Activated CD4-positive, alpha-beta T cell treated with anti-CD3 and anti-CD28 coated beads for 48 hours (primary cell): Measurements from ENCODE around the gene LTK.

Experiments used
- DNase-seq: peaks from one replicate; pipeline ENCODE4 v3.0.0-alpha.2; 2020

Gene LTK

GRCh38 chr15:41523097-41523496, 9.5 kb upstream of the LTK start:
- no peak for DNase-seq

DNA sequence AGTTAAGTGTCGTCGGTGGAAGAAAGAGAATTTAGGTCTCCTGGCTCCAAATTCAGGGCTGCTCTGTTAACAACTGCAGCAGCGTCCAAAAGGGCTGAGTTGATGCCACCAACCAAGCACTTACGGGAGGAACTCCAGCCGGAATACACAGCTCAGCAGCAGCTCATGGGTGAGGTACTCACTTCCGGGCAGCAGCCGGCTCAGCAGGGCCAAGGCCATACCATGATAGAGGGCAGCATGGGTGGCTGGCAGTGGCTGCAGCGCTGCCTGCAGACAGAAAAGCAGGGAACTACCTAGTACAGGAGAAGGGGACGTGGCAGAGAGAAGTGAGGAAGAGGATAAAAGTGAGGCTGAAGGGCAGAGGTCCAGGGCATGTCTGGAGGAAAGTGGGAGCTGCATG, 8.0 kb upstream of the LTK start:
- no peak for DNase-seq

DNA sequence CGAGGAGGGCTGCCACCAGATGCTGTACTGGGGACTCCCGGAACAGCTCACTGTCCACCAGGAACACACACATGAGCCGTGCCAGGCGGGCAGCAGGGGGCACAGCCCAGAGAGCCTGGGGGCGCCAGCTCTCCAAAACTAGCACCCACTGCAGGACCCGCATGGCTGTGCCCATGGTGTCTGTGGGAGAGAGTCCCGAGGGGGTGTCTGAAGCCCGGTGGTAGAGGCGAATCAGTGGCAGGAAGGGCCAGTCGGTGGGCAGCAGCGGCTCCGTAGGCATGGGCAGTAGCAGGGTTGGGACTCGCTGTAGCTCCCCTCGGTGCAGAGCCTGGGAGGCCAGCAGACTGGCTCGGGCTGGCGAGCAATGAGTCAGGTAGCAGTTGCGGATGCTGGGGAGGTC, 7.0 kb upstream of the LTK start:
- no peak for DNase-seq

DNA sequence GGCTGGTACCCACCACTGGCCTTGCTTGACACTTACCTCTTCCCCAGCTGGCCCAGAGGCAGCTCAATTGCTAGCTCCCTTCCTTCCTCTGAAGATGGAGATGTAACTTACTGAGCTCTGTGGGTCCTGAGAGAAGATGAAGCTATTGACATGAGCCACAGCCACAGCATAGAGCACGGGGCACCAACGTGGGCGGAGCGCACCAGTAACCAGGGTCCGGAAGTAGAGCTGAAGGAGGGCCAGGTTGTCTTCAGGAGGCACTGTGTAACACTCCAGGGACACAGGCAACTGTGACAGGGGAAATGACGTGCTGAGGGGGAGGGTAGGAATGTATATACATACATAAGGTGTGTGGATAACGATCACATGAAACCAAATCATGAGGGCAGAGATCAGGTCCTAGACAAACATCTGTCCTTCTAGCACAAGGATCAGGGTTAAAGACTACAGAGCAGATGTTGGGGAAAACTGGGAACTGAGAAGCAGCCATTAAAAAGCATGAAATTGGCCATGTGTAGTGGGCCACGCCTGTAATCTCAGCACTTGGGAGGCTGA, 4.3 kb upstream of the LTK start:
- no peak for DNase-seq

GRCh38 chr15:41512940-41513505, 604 bp downstream of the LTK start:
- DNase-seq: peak; percentile 45

DNA sequence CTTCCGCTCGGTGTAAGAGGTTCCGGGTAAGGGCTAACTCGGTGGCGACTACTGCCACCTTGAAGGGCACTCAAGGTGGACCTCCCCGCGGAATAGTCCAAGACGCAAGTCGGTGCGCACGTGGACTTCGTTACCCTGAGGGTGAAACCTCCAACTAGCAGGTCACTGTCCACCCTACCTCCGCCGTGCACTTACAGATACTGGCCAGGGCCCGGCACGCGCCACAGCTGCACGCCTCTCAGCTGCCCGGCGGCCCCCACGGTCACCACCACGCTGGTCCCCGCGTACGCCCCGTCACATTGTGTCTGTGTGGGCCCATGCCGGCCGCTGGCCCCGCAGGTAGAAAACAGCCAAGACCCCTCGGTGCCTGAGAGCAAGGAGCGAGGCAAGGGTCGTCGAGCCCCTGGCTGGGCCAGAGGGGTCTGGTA, 1.1 kb downstream of the LTK start:
- no peak for DNase-seq

- DNase-seq: peak; percentile 35
Observed at GRCh38 chr15:41511899-41512369, 1.7 kb downstream of the LTK start.

DNA sequence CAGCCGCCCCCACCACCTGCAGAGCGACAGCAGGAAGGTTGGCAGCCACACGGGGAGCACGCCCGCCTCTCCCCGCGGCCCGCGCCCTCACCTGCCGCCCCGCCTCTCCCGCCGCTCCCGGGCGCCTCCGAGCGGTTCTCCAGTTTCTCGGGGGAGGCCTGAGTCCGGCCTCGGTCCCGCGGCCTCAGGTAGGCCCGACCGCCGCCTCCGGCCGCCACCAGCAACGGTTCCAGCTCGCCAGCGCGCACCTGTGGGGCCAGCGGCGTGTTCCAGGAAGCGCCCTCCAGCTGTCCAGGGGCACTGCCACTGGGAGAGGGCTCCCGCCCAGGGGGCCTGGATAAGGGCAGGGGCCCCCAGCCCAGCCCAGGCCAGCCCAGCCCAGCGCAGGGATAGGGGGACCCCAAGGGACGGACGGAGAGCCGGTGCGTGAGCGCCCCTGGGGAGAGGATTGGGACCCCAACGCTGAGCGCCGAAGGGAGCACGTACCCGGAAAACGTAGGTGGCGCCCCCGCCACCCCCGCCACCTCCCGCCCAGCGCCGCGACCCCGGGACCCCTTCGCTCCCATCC, 2.2 kb downstream of the LTK start:
- DNase-seq: no peak

GRCh38 chr15:41510728-41511127, 2.9 kb downstream of the LTK start:
- no peak for DNase-seq

- no peak for DNase-seq
Observed at GRCh38 chr15:41507820-41508290, 5.8 kb downstream of the LTK start.

GRCh38 chr15:41506796-41507341, 6.8 kb downstream of the LTK start:
- DNase-seq: no peak

GRCh38 chr15:41505776-41506175, 7.9 kb downstream of the LTK start:
- no peak for DNase-seq

- no peak for DNase-seq
Observed at GRCh38 chr15:41504751-41505492, 8.7 kb downstream of the LTK start.

GRCh38 chr15:41503669-41504010, 10.0 kb downstream of the LTK start:
- no peak for DNase-seq

GRCh38 chr15:41502795-41503668, 10.6 kb downstream of the LTK start:
- no peak for DNase-seq

DNA sequence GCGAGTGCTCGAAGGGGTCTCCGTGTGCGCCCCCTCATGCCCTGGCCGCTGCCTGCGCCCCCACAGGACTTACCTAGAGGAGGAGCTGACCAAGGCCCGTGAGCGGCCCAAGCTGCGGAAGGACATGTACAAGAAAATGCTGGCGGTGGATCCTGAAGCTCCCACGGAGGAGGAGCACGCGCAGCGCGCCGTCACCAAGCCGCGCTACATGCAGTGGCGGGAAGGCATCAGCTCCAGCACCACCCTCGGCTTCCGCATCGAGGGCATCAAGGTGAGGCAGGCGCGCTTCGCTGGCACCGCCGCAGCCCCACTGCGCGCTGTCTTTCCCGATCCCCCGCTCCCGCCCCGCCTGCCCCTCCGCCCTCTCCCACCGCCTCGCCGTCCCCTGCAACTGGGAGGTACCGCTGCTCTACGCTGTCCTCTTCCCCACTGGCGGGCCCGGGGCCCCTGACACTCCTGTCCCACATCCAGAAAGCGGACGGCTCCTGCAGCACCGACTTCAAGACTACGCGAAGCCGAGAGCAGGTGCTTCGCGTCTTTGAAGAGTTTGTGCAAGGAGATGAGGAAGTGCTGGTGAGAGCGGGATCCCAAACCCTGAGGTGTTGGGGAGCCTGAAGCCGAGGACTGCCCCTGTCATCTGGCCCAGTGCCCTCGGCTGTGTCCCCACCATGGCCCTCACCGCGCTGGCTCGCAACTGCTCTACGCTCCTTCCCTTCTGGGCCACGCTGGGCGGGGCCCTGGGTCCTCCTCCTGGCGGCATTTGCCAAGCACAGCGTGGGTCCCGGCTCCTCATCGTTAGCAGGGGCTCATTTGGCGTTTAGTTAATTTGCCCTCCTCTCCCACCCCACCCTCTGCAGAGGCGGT, 11.5 kb downstream of the LTK start:
- DNase-seq: peak; percentile 54

DNA sequence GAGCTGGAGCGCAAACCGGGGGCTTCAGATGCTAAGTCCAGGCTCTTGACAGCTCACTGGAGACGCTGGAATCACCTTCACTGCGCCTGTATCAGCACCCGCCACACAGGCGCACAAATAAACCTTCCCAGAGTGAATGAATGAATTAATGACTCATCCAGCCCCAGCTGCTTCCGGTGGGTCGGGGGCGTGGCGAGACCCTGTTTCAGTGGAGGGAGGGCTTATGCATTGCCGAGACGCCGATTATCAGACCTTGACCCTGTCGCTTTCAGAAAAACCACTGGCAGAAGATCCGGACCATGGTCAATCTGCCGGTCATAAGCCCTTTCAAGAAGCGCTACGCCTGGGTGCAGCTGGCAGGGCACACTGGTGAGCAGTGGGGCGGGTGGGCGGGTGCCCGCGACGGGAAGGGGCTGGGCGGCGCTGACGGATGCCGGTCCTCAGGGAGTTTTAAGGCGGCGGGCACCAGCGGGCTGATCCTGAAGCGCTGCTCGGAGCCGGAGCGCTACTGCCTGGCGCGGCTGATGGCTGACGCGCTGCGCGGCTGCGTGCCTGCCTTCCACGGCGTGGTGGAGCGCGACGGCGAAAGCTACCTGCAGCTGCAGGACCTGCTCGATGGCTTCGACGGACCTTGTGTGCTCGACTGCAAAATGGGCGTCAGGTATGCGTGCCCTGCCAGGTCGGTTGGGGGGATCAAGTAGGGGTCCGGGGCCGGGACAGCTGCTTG, 12.3 kb downstream of the LTK start:
- peak; percentile 65 for DNase-seq

- DNase-seq: no peak
Observed at GRCh38 chr15:41499109-41499851, 14.3 kb downstream of the LTK start.

GRCh38 chr15:41498657-41499056, 15.0 kb downstream of the LTK start:
- DNase-seq: no peak
